OCI-LY7 (cell line): ENCODE data around the gene SND1.
"Not testable (repeated sequence)": the region's sequence is repeated elsewhere in the genome, so short reads cannot be mapped to it uniquely, and the experiment has no call there.

Experiments used
- CTCF ChIP-seq: fragments of 200-600 bp; sonication (generic); conservative IDR thresholded peaks from 2 replicates; pipeline ENCODE4 v1.5.1; 2014; ENCODE audit warnings: mild to moderate bottlenecking, antibody characterized with exemption, low read length, moderate library complexity, mixed read lengths
- EZH2phosphoT487 ChIP-seq: fragments of 200-600 bp; sonication (generic); IDR thresholded peaks from 2 replicates; pipeline ENCODE4 v1.6.1; 2018; ENCODE audit warnings: low read depth, borderline replicate concordance, mild to moderate bottlenecking, mixed run types, antibody characterized with exemption, low read length, moderate library complexity, mixed read lengths

- not testable (repeated sequence) for TF ChIP-seq CTCF, EZH2phosphoT487
Observed at GRCh38 chr7:128107516-128107915, 455.5 kb downstream of the SND1 start.
